Thoracic aorta (tissue), 2 donors: ENCODE measurements around the gene OPRD1. TPM values are rescaled to one million over a fixed set of nuclear protein-coding genes. Genes with fewer than 3 reads are reported as not detected.

Source experiments
- ATAC-seq: fragments of 150-250 bp; one replicate; pipeline ENCODE4 v1.8.0; 2017; ENCODE audit warnings: low read depth; ENCODE audit not compliant: insufficient number of reproducible peaks, low FRiP score
- DNase-seq: peaks from one replicate; pipeline ENCODE4 v3.0.0-alpha.2; 2020; ENCODE audit warnings: low spot score
- H3K27ac ChIP-seq, 2 donors: fragments of 200-600 bp; sonication (generic); 1 replicate in 1 of 2; 2 replicates in 1 of 2; pipeline ENCODE4 v1.5.1; 2016; ENCODE audit warnings: mild to moderate bottlenecking in 2 of 2, moderate library complexity in 2 of 2
- H3K27me3 ChIP-seq: fragments of 200-600 bp; sonication (generic); replicated peaks from 2 replicates; pipeline ENCODE4 v1.6.0; 2016; ENCODE audit warnings: mild to moderate bottlenecking; ENCODE audit not compliant: insufficient read depth
- H3K36me3 ChIP-seq: fragments of 200-600 bp; sonication (generic); one replicate; pipeline ENCODE4 v1.5.1; 2016
- H3K4me1 ChIP-seq, 2 donors: fragments of 200-600 bp; sonication (generic); 1 replicate in 1 of 2; 2 replicates in 1 of 2; pipeline versions ENCODE4 v1.5.1 to v1.6.0; 2016; ENCODE audit warnings: low read depth in 2 of 2, mild to moderate bottlenecking in 1 of 2; ENCODE audit not compliant: control insufficient read depth in 1 of 2
- H3K4me3 ChIP-seq: fragments of 200-600 bp; sonication (generic); 2 replicates; pipeline ENCODE4 v1.5.1; 2016; ENCODE audit warnings: mild to moderate bottlenecking
- H3K9me3 ChIP-seq: fragments of 200-600 bp; sonication (generic); 2 replicates; pipeline ENCODE4 v1.5.1; 2016
- total RNA-seq, 2 donors: library from RNA; depleted of rRNA; stranded (reverse); fragments of >200 nt; gene quantifications; one replicate each; pipeline versions ENCODE4 v1.1.0 to v1.2.3, GENCODE V29; 2016
- TF ChIP-seq, protein P1 (sequence below): fragments of 200-600 bp; sonication (generic); IDR thresholded peaks from one replicate; pipeline ENCODE4 v1.5.1; 2019; ENCODE audit warnings: antibody characterized with exemption

Gene OPRD1
- total RNA-seq, 2 donors from 2014 or later = not detected

DNA sequence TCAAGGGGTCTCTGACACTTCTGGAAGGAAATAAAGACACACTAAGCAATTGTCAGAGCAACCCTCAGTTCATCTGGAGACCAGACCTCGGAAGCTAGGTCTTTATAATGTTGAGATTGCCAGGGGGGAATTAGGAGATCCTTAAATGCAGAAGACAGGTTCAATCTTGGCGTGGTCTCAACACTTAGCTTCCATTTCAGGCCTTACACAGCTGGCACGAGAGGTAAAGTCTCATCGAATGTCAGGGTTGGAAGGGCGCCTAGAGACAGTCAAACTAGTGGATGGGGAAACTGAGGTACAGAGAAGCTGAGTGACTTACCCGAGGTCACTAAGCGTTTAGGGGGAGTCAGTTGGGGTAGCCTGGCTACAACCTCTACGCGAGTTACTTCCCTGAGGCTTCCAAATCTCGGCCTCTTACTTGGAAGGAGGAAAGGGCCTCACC lies 101.8 kb downstream of the OPRD1 start:
- ATAC-seq (peak; percentile 70), DNase-seq (no peak)
- Histone ChIP-seq H3K36me3 (peaks cover 4% of the 10 kb centered on the region), H3K9me3 (no peaks in the 10 kb centered on the region), H3K4me1 (peaks cover 9 to 17% of the 10 kb centered on the region in 2 donors), H3K27ac (peak overlapping the region; percentile 39 to 60), H3K27me3 (no peaks in the 10 kb centered on the region), H3K4me3 (peak overlapping the region; percentile 82)
- TF ChIP-seq, protein P1, sequence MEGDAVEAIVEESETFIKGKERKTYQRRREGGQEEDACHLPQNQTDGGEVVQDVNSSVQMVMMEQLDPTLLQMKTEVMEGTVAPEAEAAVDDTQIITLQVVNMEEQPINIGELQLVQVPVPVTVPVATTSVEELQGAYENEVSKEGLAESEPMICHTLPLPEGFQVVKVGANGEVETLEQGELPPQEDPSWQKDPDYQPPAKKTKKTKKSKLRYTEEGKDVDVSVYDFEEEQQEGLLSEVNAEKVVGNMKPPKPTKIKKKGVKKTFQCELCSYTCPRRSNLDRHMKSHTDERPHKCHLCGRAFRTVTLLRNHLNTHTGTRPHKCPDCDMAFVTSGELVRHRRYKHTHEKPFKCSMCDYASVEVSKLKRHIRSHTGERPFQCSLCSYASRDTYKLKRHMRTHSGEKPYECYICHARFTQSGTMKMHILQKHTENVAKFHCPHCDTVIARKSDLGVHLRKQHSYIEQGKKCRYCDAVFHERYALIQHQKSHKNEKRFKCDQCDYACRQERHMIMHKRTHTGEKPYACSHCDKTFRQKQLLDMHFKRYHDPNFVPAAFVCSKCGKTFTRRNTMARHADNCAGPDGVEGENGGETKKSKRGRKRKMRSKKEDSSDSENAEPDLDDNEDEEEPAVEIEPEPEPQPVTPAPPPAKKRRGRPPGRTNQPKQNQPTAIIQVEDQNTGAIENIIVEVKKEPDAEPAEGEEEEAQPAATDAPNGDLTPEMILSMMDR = no peak

DNA sequence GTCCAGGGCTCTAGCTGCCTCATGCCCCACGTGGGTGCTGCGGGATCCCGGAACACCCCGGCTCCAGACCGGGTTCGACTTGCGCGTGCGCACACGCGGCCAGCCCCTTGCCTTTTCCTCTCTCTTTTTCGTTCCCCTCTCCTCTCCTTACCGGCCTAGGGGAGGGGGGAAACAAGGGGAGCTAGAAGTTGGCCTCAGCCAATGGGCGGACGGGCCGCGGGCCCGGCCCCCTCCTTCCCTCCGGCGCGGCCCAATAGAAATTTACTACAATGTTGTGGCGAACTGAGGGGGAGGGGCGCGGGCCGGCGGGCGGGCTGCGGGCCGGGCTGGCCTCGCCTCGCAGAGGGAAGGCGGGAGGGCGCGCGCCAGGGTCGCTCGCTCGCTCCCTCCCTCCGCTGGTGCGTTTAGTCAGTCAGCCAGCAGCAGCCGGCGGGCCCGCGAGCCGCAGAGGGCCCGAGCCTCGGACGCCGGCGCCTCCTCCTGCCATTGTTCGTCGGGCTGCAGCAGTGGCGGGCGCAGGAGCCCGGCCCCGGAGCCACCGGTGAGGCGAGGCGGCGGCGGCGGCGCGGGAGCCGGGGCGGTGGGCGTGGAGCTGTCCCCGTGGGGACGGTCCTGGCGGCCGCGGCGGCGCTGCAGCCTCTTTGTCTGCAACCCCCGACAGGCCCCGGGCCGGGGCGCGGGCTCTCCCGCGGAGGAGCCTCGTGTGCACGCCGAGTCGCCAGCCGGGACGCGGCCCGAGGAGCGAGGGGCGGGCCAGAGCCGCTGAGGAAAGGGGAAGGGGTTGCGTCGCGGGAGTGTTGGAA lies 102.5 kb downstream of the OPRD1 start, which contains the start of gene EPB41:
Gene EPB41, plus strand, starts transcription at position 342 of the 803 bp plus-strand sequence. CDS start 72,869 bp downstream, outside the sequence.
- peaks cover 9 to 17% of the 10 kb centered on the region in 2 donors for H3K4me1 ChIP-seq
- DNase-seq (peak; percentile 38), ATAC-seq (peak; percentile 87)
- TF ChIP-seq, protein P1 = no peak
- peak within 1 kb of the TSS; percentile 39 to 60 for H3K27ac ChIP-seq
- H3K36me3 ChIP-seq = peaks cover 4% of the 10 kb centered on the region
- H3K27me3 ChIP-seq = no peaks in the 10 kb centered on the region
- H3K9me3 ChIP-seq = no peaks in the 10 kb centered on the region
- H3K4me3 ChIP-seq = peak within 1 kb of the TSS; percentile 82

DNA sequence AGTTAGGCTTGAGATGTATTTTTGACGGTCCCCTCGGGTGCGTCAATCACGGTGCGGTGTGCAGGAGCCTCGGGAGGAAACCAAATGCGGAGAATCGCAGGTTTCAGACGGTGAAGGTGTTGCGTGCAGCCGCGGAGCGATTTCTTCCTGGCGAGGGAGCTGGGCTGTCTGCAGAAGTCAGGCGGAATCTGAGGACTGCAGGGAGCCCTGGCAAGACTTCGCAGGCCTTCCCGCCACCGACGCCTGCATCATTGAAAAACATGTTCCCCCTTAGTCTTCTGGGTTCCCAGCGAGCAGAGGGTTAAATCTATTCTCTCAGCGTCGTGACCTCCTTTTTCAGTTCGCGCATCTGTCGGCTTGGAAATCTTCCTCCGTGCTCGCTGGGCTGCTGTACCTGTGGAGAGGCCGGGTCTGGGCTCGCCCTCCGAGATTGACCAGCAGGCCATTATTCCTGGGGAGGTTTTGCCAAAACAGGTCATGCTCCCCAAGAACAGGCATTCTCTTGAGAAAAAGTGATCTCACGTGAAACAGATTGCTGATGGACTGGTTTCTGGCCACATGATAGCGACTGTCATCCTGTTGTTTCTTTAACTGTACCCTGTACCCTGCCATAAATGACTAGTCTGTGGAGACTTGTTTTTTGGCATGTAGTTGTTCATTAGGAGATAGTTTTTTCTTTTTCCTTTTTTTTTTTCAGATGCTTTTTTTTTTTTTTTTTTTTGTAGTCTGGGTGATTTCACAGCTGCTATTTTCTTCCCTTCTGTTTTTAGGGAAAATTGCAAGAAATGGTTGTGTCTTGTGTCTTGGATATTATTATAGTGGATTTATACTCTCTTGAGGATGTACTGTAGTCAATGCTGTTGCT lies 103.3 kb downstream of the OPRD1 start:
- ATAC-seq (no peak), DNase-seq (no peak)
- H3K4me3 ChIP-seq = peak overlapping the region; percentile 82
- TF ChIP-seq, protein P1 = no peak
- no peaks in the 10 kb centered on the region for H3K27me3 ChIP-seq
- H3K4me1 ChIP-seq = peaks cover 9 to 17% of the 10 kb centered on the region in 2 donors
- no peaks in the 10 kb centered on the region for H3K9me3 ChIP-seq
- H3K36me3 ChIP-seq = peaks cover 4% of the 10 kb centered on the region
- no peak overlapping the region for H3K27ac ChIP-seq

DNA sequence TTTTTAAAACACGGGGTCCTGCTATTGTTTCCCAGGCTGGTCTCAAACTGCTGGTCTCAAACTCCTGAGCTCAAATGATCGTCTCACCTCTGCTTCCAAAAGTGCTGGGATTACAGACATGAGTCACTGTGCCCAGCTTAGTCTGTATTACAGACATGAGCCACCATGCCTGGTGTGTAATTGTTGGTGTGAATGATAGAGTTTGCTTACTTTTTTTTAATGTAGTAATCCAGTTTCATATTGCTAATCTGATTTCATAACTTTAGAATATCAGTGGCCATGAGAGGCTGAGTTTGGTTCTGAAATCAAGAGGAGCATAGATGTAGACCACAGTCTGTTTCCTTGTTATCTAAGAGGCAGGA lies 105.8 kb downstream of the OPRD1 start:
- Histone ChIP-seq H3K36me3 (peaks cover 3% of the 10 kb centered on the region), H3K27me3 (no peaks in the 10 kb centered on the region), H3K4me1 (peaks cover 9 to 17% of the 10 kb centered on the region in 2 donors), H3K9me3 (no peaks in the 10 kb centered on the region), H3K4me3 (no peak overlapping the region), H3K27ac (no peak overlapping the region)
- DNase-seq (no peak), ATAC-seq (no peak)
- TF ChIP-seq, protein P1 = no peak

Other genes with a start within 250 kb of the OPRD1 start
- gene RAB42, start 219.9 kb upstream of the OPRD1 start, total RNA-seq = 1 to 10 TPM in 1 of 2 donors, under 1 TPM in 1; 0.95 to 1.6 TPM
- 10 to 100 TPM; 11.7 to 17.2 TPM for gene TAF12, start 169.1 kb upstream of the OPRD1 start, total RNA-seq
- gene RNU11, start 163.6 kb upstream of the OPRD1 start, total RNA-seq = not detected
- 10 to 100 TPM in 1 of 2 donors, 1 to 10 TPM in 1; 4.7 to 15.5 TPM for gene GMEB1, start 143.4 kb upstream of the OPRD1 start, total RNA-seq
- gene YTHDF2, start 75.2 kb upstream of the OPRD1 start, total RNA-seq = 10 to 100 TPM; 36.4 to 53.0 TPM
- 10 to 100 TPM; 26.7 to 37.8 TPM for gene EPB41, start 102.4 kb downstream of the OPRD1 start, total RNA-seq